ENCODE measurements around the gene TXNDC8.

TXNDC8 gene

GRCh38 chr9:110298043-110298605 is 39.5 kb downstream of the TXNDC8 start:
- Histone ChIP-seq H4K20me1 (ENCODE audit: control insufficient read depth, insufficient read depth, low read depth, low read length) (no peaks in the 10 kb centered on the region), H3F3A (ENCODE audit: control insufficient read depth, insufficient read depth) (no peaks in the 10 kb centered on the region), H3K4me2 (ENCODE audit: low read length) (no peak overlapping the region), H3K27me3 (ENCODE audit: control insufficient read depth, low read length) (peaks cover 10% of the 10 kb centered on the region), H3K27ac (ENCODE audit: low read depth, low read length) (no peak overlapping the region), H3K4me1 (ENCODE audit: control insufficient read depth, low read length) (no peaks in the 10 kb centered on the region), H3K79me2 (ENCODE audit: control insufficient read depth, low read length) (no peaks in the 10 kb centered on the region), H3K4me3 (ENCODE audit: low read length) (no peak overlapping the region), H3K9me2 (replicated peaks; ENCODE audit: control insufficient read depth, low read length) (no peaks in the 10 kb centered on the region), H3K9me3 (ENCODE audit: control insufficient read depth, insufficient read depth, low read length) (no peaks in the 10 kb centered on the region), H3K36me3 (ENCODE audit: control insufficient read depth, low read length) (no peaks in the 10 kb centered on the region)
- no peak for TF ChIP-seq CTCF (IDR thresholded peaks at IDR 0.05; ENCODE audit: low read depth, low read length, poor library complexity, severe bottlenecking)
- no peak for TF ChIP-seq EZH2phosphoT487 (IDR thresholded peaks at IDR 0.05; ENCODE audit: borderline replicate concordance, low read length)

- Histone ChIP-seq H3K79me2 (ENCODE audit: control insufficient read depth, low read length) (no peaks in the 10 kb centered on the region), H3K4me3 (ENCODE audit: low read length) (no peak overlapping the region), H3K9me3 (ENCODE audit: control insufficient read depth, insufficient read depth, low read length) (no peaks in the 10 kb centered on the region), H3K27ac (ENCODE audit: low read depth, low read length) (no peak overlapping the region), H3F3A (ENCODE audit: control insufficient read depth, insufficient read depth) (no peaks in the 10 kb centered on the region), H3K9me2 (replicated peaks; ENCODE audit: control insufficient read depth, low read length) (no peaks in the 10 kb centered on the region), H3K4me2 (ENCODE audit: low read length) (no peak overlapping the region), H4K20me1 (ENCODE audit: control insufficient read depth, insufficient read depth, low read depth, low read length) (no peaks in the 10 kb centered on the region), H3K4me1 (ENCODE audit: control insufficient read depth, low read length) (no peaks in the 10 kb centered on the region), H3K36me3 (ENCODE audit: control insufficient read depth, low read length) (no peaks in the 10 kb centered on the region), H3K27me3 (ENCODE audit: control insufficient read depth, low read length) (0 out of 2 replicates have a peak, but pooled peaks cover 2% of the 10 kb centered on the region)
- TF ChIP-seq EZH2phosphoT487 (IDR thresholded peaks at IDR 0.05; ENCODE audit: borderline replicate concordance, low read length) (no peak), CTCF (IDR thresholded peaks at IDR 0.05; ENCODE audit: low read depth, low read length, poor library complexity, severe bottlenecking) (no peak)
These were observed 44.4 kb downstream of the TXNDC8 start for GRCh38 chr9:110293248-110293647.

GRCh38 chr9:110291921-110292557 is 45.6 kb downstream of the TXNDC8 start:
- no peaks in the 10 kb centered on the region for H3K9me2 ChIP-seq (replicated peaks; ENCODE audit: control insufficient read depth, low read length)
- no peaks in the 10 kb centered on the region for H3K79me2 ChIP-seq (ENCODE audit: control insufficient read depth, low read length)
- no peaks in the 10 kb centered on the region for H3K27me3 ChIP-seq (ENCODE audit: control insufficient read depth, low read length)
- H3K36me3 ChIP-seq (ENCODE audit: control insufficient read depth, low read length): no peaks in the 10 kb centered on the region
- no peaks in the 10 kb centered on the region for H4K20me1 ChIP-seq (ENCODE audit: control insufficient read depth, insufficient read depth, low read depth, low read length)
- no peaks in the 10 kb centered on the region for H3F3A ChIP-seq (ENCODE audit: control insufficient read depth, insufficient read depth)
- H3K4me2 ChIP-seq (ENCODE audit: low read length): no peak overlapping the region
- no peak overlapping the region for H3K4me3 ChIP-seq (ENCODE audit: low read length)
- no peak for TF ChIP-seq EZH2phosphoT487 (IDR thresholded peaks at IDR 0.05; ENCODE audit: borderline replicate concordance, low read length)
- TF ChIP-seq CTCF (IDR thresholded peaks at IDR 0.05; ENCODE audit: low read depth, low read length, poor library complexity, severe bottlenecking): no peak
- H3K27ac ChIP-seq (ENCODE audit: low read depth, low read length): no peak overlapping the region
- H3K4me1 ChIP-seq (ENCODE audit: control insufficient read depth, low read length): no peaks in the 10 kb centered on the region
- no peaks in the 10 kb centered on the region for H3K9me3 ChIP-seq (ENCODE audit: control insufficient read depth, insufficient read depth, low read length)
